ENCODE results near the gene PRKCB. TPM values are rescaled to one million over a fixed set of nuclear protein-coding genes. Genes with fewer than 3 reads are reported as not detected.

The PRKCB gene
- polyA plus RNA-seq, 1 experiment, result not detected

DNA sequence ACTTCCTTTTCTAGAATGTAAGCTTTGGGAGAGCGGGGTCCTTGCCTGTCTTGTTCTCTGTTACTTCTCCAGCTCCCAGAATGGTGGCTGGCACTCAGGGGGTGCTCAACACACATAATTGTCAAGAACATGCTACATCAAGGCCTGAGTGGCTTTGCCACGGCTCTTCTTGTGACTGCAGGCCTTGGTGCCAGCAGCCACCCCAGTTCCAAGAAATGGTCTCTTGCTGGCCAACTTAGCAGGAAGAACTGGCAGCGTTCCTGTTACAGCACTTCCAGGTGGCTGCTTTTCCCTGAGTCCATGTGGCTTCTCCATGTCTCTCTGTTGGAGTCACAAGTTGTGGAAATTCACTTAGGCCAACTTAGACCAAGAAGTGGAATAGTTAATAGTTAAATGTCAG, 36.1 kb downstream of the PRKCB start:
- Histone ChIP-seq H3K4me3 (ENCODE audit: low read depth, low read length) (no peak overlapping the region), H3K36me3 (ENCODE audit: control insufficient read depth, insufficient read depth, low read length) (no peaks in the 10 kb centered on the region), H3K27me3 (ENCODE audit: control insufficient read depth, insufficient read depth, low read length) (no peaks in the 10 kb centered on the region)
- ChIA-PET CTCF (no interaction called here), POLR2A (no interaction called here)
- TF ChIP-seq, protein P1, sequence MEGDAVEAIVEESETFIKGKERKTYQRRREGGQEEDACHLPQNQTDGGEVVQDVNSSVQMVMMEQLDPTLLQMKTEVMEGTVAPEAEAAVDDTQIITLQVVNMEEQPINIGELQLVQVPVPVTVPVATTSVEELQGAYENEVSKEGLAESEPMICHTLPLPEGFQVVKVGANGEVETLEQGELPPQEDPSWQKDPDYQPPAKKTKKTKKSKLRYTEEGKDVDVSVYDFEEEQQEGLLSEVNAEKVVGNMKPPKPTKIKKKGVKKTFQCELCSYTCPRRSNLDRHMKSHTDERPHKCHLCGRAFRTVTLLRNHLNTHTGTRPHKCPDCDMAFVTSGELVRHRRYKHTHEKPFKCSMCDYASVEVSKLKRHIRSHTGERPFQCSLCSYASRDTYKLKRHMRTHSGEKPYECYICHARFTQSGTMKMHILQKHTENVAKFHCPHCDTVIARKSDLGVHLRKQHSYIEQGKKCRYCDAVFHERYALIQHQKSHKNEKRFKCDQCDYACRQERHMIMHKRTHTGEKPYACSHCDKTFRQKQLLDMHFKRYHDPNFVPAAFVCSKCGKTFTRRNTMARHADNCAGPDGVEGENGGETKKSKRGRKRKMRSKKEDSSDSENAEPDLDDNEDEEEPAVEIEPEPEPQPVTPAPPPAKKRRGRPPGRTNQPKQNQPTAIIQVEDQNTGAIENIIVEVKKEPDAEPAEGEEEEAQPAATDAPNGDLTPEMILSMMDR (IDR thresholded peaks at IDR 0.05; ENCODE audit: insufficient read depth, low read depth, low read length), result no peak
- DNase-seq (ENCODE audit: low read depth), result no peak

DNA sequence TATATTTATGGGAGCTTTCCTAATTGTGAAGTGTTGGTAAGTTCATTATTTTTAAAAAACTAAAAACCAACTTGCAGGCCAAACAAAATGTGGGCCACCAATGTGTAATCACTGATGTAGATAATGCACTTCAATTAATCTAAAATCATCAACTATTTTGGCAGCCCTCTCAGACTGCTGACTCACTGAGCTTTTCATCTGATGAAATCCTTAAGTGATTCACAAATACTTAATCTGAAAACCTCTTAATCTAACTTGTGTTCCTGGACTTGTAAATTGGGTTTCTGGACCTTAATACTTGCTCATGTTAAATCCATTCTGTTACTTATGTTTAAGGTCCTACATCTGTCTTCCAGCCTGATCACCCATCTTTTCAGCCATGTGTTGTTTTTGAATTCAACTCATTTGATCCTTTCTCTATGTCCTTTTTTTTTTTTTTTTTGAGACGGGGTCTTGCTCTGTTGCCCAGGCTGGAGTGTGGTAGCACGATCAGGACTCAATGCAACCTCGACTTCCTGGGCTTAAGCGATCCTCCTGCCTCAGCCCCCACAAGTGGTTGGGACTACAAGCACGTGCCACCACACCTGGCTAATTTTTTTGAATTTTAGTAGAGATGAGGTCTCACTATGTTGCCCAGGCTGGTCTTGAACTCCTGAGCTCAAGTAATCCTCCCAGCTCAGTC, 39.0 kb downstream of the PRKCB start:
- CTCF ChIA-PET, result interaction anchor here (1.0 kb wide), 1 partner anchor 136 kb away, joined by 3 read pairs; no protein-coding TSS in a partner anchor
- TF ChIP-seq, protein P1 (IDR thresholded peaks at IDR 0.05; ENCODE audit: insufficient read depth, low read depth, low read length), result no peak
- POLR2A ChIA-PET, result no interaction called here
- no peak overlapping the region for H3K4me3 ChIP-seq (ENCODE audit: low read depth, low read length)
- no peaks in the 10 kb centered on the region for H3K27me3 ChIP-seq (ENCODE audit: control insufficient read depth, insufficient read depth, low read length)
- no peaks in the 10 kb centered on the region for H3K36me3 ChIP-seq (ENCODE audit: control insufficient read depth, insufficient read depth, low read length)
- no peak for DNase-seq (ENCODE audit: low read depth)

DNA sequence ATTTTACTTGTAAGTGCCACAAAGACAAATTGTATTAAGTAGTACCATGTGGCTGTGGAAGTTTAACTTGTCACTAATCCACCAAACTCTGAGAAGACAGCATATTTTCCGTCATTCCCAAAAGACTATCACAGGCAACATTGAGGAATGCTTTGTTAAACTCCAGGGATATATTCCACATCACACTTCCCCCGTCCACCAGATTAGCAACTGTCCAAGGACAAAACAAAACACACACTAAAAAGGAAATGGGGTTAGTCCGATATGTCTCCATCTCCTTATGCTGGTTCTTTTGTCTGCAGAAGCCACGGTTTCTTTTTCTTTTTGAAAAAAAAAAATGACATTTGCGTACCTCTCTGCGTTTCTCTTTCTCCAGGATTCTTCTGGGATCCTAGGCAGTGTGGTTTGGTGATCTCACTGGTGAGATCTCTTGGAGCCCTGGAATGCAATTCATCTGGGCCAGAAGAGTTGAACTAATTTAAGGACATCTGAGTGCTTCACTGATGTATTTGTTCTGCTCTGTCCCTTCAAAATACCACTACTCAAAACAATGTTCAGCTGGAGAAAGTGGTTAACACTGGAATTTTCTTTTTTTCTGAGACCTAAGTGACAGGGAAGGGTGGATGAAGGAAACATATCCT, 40.6 kb downstream of the PRKCB start:
- DNase-seq (ENCODE audit: low read depth), result no peak

DNA sequence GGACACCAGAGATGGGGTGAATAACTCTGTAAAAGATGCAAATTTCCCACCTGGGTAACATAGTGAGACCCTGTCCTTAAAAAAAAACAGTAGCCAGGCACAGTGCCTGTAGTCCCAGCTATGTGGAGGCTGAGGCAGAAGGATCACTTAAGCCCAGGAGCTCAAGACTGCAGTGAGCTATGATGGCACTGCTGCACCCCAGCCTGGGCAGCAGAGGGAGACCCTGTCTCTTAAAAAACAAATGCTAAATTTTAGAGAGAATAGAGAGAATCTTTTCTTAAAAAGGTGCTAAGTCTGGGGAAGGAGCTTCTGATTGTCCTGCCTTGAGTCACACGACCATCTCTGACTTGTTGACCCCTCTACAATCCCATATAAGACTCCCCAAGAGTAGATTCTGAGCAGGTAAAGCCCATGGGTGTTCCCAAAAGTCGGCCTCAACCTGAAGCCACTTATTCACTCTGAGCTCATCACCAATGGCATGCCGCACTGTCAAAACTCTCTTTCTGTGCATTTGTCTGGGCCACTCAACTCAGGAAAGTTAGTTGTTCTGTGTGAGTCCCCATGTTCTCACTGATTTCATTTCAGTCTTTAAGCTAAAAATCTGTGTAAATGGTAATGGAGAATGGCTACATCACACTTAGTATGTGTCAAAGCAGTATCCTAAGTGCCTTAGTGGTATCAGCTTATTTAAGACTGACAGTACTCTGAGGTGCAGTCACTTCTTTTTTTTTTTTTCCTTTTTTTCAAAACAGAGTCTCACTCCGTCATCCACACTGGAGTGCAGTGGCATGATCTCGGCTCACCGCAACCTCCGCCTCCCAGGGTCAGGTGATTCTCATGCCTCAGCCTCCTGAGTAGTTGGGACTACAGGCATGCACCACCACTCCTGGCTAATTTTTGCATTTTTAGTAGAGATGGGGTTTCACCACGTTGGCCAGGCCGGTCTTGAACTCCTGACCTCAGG, 41.6 kb downstream of the PRKCB start:
- ChIA-PET CTCF (interaction anchor here (0.6 to 4.2 kb wide), 10 partner anchors 10 to 163 kb away, joined by 3 to 34 read pairs (median 4); no protein-coding TSS in a partner anchor), POLR2A (no interaction called here)
- Histone ChIP-seq H3K27me3 (ENCODE audit: control insufficient read depth, insufficient read depth, low read length) (no peaks in the 10 kb centered on the region), H3K36me3 (ENCODE audit: control insufficient read depth, insufficient read depth, low read length) (no peaks in the 10 kb centered on the region), H3K4me3 (ENCODE audit: low read depth, low read length) (no peak overlapping the region)
- DNase-seq (ENCODE audit: low read depth), result no peak
- TF ChIP-seq, protein P1 (IDR thresholded peaks at IDR 0.05; ENCODE audit: insufficient read depth, low read depth, low read length), result peak; percentile 36; the same call in 1 of the 2 replicates

More for the DNA sequence above, 40.6 kb downstream of the PRKCB start:
- ChIA-PET POLR2A (no interaction called here), CTCF (interaction anchor here (0.7 to 4.2 kb wide), 7 partner anchors 16 to 140 kb away, joined by 3 to 34 read pairs (median 4); no protein-coding TSS in a partner anchor)
- H3K27me3 ChIP-seq (ENCODE audit: control insufficient read depth, insufficient read depth, low read length), result no peaks in the 10 kb centered on the region
- no peaks in the 10 kb centered on the region for H3K36me3 ChIP-seq (ENCODE audit: control insufficient read depth, insufficient read depth, low read length)
- TF ChIP-seq, protein P1 (IDR thresholded peaks at IDR 0.05; ENCODE audit: insufficient read depth, low read depth, low read length), result no peak
- no peak overlapping the region for H3K4me3 ChIP-seq (ENCODE audit: low read depth, low read length)

Data from BJ (cell line).